ENCODE data around the gene CDC42EP4.

The CDC42EP4 gene

DNA sequence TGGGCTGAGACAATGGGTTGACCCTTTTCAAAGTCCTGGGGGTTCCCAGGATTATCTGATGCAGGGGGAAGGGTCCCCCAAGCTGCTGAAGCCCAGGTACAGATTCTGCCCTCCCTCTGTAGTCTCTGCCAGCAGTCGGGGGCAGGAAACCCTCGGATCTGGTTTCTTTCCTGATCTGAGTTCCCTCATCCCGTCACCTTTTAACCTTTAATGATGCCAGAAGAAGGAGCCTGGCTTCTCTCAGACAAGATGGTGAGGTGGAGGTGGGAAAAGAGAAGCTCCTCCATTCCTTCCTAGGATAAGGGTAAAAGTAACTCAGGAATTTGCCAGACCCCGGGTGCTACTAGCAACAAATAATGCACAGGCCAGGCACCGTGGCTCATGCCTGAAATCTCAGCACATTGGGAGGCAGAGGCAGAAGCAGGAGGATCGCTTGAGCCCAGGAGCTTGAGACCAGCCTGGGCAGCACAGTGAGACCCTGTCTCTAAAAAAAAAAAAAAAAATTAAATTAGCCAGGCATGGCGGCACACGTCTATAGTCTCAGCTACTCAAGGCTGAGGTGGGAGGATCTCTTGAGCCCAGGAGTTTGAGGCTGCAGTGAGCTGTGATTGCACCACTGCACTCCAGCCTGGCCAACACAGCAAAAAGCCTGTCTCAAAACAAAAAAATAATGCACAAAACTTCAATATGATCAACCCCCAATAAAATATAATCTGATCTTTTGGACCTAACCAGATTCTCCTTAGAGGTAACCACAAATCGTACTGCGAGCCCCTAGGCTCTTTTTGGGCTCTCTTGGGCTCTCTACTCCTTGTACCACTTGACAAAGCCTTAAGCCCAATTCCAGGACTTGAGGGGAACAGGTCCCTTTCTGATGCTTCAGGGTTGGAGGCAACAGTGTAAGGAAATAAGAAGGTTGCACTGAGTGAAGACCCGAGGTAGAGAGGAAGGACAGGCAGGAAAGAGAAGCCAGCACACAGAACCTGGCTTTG, 5.7 kb downstream of the CDC42EP4 start:
- TF ChIP-seq, protein P1, sequence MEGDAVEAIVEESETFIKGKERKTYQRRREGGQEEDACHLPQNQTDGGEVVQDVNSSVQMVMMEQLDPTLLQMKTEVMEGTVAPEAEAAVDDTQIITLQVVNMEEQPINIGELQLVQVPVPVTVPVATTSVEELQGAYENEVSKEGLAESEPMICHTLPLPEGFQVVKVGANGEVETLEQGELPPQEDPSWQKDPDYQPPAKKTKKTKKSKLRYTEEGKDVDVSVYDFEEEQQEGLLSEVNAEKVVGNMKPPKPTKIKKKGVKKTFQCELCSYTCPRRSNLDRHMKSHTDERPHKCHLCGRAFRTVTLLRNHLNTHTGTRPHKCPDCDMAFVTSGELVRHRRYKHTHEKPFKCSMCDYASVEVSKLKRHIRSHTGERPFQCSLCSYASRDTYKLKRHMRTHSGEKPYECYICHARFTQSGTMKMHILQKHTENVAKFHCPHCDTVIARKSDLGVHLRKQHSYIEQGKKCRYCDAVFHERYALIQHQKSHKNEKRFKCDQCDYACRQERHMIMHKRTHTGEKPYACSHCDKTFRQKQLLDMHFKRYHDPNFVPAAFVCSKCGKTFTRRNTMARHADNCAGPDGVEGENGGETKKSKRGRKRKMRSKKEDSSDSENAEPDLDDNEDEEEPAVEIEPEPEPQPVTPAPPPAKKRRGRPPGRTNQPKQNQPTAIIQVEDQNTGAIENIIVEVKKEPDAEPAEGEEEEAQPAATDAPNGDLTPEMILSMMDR (IDR thresholded peaks at IDR 0.05): no peak
- peak overlapping the region; percentile 81 to 100 for H3K27ac ChIP-seq
- no peak for DNase-seq (ENCODE audit: low spot score)
- H3K4me3 ChIP-seq: peak overlapping the region; percentile 100

DNA sequence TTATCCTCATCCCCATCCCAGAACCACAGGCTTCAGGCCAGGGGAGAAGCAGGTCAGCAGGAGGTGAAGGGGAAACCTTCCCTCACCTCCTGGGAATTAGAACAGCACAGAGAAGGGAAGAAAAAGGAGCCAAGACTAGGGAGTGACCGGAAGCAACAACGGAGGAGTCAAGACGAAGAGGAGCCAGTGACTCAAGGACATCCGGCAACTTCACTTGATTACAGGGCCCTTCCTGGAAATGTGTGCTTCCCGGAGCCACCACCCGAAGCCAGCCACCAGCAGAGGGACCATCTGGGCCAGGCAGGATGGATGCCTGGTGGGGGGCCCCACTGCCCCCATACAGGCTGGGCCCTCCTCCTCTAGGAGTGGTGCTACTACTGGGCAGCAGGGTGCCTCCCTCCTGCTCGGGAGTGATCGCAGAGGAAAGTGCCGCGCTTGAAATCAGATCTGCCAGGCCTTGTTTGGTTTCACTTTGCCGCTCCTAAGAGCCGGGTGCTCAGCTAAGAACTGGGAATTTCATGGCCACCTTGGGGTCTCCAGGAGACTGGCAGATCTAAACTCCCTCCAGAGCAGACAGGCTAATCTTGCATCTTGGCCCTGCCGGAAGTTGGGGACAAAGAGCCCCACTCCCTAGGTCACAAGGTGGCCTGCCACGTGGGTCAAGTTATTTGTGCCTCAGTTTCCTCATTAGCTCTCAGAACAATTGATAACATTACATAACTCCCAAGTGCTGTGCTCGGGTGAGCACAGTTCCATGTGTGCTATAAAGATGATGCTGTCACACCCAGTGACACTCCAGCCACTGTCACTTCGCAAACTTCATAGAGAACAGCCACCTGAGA, 6.6 kb downstream of the CDC42EP4 start:
- DNase-seq (ENCODE audit: low spot score): peak; percentile 90
- H3K4me3 ChIP-seq: peak overlapping the region; percentile 70
- TF ChIP-seq, protein P1 (IDR thresholded peaks at IDR 0.05): no peak
- peak overlapping the region; percentile 81 to 100 for H3K27ac ChIP-seq

DNA sequence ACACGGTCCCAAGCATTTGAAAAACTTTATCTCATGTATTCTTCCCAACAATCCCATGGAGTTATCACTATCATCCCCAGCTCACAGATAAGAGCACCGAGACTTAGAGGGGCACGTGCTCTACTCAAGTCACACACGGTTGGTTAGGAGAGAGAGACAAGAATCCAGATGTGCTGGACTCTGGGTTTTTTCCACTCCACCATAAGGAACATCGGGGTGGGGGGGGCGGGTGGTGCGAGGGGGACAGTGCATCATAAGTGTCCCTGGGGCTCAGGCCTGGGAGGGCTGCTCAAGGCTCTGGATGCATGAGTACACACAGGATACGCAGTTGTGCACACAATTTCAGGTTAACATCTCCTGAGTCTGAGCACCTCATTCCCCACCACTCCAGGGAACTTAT, 7.4 kb downstream of the CDC42EP4 start:
- no peak for DNase-seq (ENCODE audit: low spot score)
- Histone ChIP-seq H3K4me3 (peak overlapping the region; percentile 70), H3K27ac (peak overlapping the region; percentile 81 to 100)
- TF ChIP-seq, protein P1 (IDR thresholded peaks at IDR 0.05): no peak

DNA sequence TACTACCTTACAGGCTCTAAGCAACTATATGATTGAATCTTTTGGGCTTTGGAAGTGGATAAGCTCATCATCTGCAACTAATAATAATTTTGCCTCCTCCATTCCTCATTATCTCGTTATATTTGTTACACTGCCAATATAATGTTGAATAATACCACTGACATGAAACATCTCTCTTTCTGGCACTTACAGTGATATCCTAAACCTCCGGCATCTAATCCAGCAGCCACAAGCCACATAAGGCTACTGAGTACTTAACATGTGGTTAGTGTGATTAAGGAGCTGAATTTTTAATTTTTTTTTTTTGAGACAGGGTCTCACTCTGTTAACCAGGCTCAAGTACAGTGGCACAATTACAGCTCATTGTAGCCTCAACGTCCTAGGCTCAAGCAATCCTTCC, 9.6 kb downstream of the CDC42EP4 start:
- Histone ChIP-seq H3K4me3 (no peak overlapping the region), H3K27ac (no peak overlapping the region)
- TF ChIP-seq, protein P1 (IDR thresholded peaks at IDR 0.05): no peak
- DNase-seq (ENCODE audit: low spot score): no peak

DNA sequence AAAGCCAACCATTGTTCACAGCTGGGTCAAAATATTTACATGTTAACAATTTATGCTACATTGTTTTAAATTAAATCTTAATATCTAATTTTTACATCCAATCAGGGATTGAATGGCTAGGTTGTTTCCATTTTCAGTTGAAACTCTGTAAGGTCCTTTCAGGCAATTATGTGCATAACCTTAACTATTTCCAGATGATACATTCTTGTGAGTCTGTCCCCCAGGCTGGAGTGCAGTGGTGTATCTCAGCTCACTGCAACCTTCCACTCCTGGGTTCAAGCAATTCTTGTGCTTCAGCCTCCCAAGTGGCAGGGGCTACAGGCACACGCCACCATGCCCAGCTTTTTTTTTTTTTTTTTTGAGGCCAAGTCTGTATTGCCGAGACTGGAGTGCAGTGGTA, 10.4 kb downstream of the CDC42EP4 start:
- no peak overlapping the region for H3K27ac ChIP-seq
- H3K4me3 ChIP-seq: no peak overlapping the region
- DNase-seq (ENCODE audit: low spot score): no peak
- TF ChIP-seq, protein P1 (IDR thresholded peaks at IDR 0.05): no peak

DNA sequence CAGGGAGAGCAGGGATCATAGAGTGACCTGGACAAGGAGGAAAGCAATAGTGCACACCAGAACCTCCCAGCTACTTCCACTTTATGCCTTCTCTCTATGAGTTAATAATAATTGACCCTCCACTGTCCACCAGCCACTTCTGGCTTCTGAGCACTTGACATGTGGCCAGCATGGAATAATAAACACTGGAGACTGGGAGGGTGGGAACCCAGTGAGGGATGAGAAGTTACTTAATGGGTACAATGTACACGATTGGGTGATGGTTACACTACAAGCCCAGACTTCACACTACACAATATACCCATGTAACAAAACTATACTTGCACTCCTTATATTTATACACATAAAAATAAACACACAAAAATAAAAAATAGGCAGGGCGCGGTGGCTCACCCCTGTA, 11.4 kb downstream of the CDC42EP4 start:
- Histone ChIP-seq H3K4me3 (no peak overlapping the region), H3K27ac (peak overlapping the region in 1 of 2 donors; percentile 45)
- DNase-seq (ENCODE audit: low spot score): no peak
- TF ChIP-seq, protein P1 (IDR thresholded peaks at IDR 0.05): no peak
